ENCODE data around the gene SLC25A15.
"Not testable (repeated sequence)": the region's sequence is repeated elsewhere in the genome, so short reads cannot be mapped to it uniquely, and the experiment has no call there.

SLC25A15 gene

GRCh38 chr13:40818926-40819325 lies 29.5 kb downstream of the SLC25A15 start:
- no peak for DNase-seq

- no peak for DNase-seq
These were observed 30.4 kb downstream of the SLC25A15 start for GRCh38 chr13:40819797-40820315.

- DNase-seq: not testable (repeated sequence)
These were observed 50.3 kb downstream of the SLC25A15 start for GRCh38 chr13:40839725-40840124.

GRCh38 chr13:40840955-40841354 lies 51.5 kb downstream of the SLC25A15 start:
- DNase-seq: not testable (repeated sequence)
